Epithelial cell of prostate (primary cell): Measurements from ENCODE around the gene SFSWAP.
"Not testable (repeated sequence)": the region's sequence is repeated elsewhere in the genome, so short reads cannot be mapped to it uniquely, and the experiment has no call there.

Source experiments
- DNase-seq: peaks from one replicate; pipeline ENCODE4 v3.0.0-alpha.2; 2011; ENCODE audit warnings: low read depth, low spot score
- H3K27ac ChIP-seq: fragments of 450-650 bp; 2 replicates; pipeline ENCODE4 v1.5.1; 2017; ENCODE audit warnings: mild to moderate bottlenecking

Gene SFSWAP

DNA sequence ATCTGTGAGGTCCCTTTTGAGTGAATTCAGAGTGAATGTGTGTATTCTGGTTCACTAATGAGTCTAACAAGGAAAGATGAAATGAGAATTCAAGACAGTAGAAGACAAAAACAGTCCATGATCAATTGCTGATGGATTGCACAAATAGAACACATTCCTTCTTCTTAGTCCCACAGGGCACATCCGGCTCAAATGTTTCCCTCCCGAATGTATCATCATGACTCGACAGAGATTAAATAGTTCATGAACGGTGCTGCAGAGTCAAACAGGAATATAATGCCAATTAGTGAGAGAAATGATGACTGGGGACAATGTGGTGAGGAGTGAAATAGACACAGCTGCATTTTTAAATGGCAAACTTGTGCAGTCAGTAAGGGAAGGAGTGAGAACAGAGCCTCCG is 11.5 kb upstream of the SFSWAP start:
- H3K27ac ChIP-seq, result peak overlapping the region; percentile 53
- DNase-seq, result no peak

- no peak for DNase-seq
- H3K27ac ChIP-seq, result no peak overlapping the region
Observed at GRCh38 chr12:131700271-131700670, 10.6 kb upstream of the SFSWAP start.

DNA sequence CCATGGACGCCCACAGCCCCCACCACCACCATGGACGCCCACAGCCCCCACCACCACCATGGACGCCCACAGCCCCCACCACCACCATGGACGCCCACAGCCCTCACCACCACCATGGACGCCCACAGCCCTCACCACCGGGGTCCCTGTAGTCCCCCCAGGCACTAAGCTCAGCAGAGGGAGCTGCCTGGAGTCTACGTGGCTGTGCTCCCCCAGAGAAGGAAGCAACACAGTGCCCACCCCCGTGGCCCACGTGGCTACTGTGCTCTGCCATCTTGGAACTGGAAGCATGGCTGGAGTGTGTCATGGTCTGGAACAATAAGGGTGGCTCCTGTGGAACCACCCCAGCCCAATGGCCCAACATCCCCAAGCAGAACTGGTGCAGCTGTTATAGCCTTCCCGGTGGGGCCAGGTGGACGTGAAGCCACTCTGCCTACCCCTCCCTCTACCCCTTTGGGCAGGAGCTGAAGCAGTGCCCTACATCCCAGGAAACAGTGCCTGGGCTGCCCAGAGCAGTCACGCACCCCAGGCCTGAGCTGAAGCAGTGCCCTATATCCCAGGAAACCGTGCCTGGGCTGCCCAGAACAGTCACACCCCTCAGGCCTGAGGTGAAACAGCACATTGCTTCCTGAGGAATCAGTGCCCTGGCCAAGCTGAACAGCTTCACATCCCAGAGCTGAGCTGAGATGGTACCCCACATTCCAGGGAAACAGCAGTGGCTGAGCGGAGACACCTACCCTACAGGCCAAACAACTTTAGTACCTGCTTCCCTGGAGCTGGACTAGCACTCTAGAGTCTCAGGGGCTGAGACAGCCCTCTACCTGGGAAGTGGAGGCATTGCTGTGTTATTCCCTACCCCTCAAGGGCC is 9.0 kb upstream of the SFSWAP start:
- no peak for DNase-seq
- H3K27ac ChIP-seq, result no peak overlapping the region

- H3K27ac ChIP-seq, result no peak overlapping the region
- DNase-seq, result no peak
Observed at GRCh38 chr12:131702573-131702877, 8.4 kb upstream of the SFSWAP start.

- H3K27ac ChIP-seq, result no peak overlapping the region
- no peak for DNase-seq
Observed at GRCh38 chr12:131703161-131703560, 7.7 kb upstream of the SFSWAP start.

GRCh38 chr12:131704509-131704908 is 6.4 kb upstream of the SFSWAP start:
- H3K27ac ChIP-seq, result no peak overlapping the region
- no peak for DNase-seq

DNA sequence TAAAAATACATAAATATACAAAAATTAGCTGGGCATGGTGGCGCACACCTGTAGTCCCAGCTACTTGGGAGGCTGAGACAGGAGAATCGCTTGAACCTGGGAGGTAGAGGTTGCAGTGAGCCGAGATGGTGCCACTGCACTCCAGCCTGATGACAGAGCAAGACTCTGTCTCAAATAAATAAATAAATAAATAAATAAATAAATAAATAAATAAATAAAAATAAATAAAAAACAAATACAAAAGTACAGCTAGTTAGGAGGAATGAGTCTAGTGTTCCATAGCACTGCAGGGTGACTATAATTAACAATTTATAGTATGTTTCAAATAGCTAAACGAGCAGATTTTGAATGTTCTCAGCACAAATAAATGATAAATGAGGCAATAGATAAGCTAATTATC is 4.2 kb upstream of the SFSWAP start:
- not testable (repeated sequence) for H3K27ac ChIP-seq, DNase-seq

DNA sequence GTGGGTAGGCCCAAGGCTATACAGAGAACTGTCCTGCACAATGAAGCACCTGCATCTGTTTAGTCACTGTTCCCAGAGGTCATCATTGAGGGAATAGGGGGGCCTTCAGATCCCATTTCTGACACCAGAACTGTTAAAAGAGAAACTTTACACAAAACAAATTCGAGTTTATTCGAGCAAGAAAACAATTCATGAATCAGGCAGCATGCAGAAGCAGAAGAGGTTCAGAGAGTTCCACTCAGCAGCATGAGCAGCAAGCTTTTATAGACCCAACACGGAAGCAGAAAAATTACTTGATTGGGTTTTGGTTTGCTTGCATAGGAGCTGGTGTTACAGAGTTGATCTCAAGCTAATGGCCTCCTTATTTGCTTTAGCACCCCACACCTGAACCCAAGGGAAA is 1.7 kb upstream of the SFSWAP start:
- DNase-seq, result no peak
- no peak overlapping the region for H3K27ac ChIP-seq

DNA sequence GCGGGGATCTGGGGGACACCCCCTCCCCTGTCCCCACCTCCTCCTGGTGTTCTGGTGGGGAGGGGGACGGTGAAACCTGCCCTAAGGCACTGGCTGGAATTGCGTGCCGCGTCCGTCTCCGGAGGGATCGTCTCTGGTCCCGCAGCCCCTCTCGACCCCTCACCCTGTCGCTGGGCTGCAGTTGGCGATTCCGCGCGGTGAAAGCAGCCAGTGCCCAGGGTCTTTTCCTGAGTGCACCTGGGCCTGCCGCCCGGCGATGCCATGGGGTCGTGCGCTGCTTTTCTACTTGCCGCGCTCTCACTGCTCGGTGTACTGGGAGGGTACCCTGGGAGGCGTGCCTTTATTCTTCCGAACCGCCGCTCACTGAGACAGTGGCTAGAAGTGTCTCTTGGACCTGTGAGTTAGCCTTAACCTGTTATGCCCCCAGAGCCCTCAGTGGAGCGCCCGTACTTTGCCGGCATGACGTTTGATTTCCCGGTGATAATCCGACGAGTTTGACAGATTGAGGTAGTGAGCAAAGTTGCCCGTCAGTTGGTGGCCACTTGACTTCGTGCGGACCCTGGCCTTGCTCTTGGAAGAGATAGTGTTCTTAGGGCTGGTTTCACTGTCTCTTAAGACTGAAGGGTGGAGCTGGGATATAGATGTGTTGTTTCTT is 788 bp downstream of the SFSWAP start:
- H3K27ac ChIP-seq, result peak overlapping the region; percentile 77
- DNase-seq, result no peak

DNA sequence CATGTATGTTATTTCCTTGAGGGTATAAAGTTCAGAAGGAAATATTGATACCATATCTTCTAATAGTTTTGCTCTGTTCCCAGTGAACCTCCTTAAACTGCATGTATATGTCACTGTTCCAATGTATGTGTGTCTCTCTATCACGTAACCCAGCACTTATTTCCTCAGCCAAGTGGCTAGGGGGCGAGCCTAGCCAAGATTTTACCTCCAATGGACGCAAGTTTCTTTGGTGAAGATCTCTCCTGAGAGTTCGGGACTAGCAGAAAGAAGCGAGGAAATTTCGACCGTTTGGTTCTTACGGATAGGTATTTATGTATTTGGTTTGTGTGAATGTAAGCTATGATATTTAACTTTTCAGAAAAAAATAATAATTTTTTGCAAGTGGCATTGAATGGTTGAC is 2.5 kb downstream of the SFSWAP start:
- H3K27ac ChIP-seq, result no peak overlapping the region
- DNase-seq, result no peak

GRCh38 chr12:131714759-131715158 is 3.9 kb downstream of the SFSWAP start:
- no peak overlapping the region for H3K27ac ChIP-seq
- no peak for DNase-seq

DNA sequence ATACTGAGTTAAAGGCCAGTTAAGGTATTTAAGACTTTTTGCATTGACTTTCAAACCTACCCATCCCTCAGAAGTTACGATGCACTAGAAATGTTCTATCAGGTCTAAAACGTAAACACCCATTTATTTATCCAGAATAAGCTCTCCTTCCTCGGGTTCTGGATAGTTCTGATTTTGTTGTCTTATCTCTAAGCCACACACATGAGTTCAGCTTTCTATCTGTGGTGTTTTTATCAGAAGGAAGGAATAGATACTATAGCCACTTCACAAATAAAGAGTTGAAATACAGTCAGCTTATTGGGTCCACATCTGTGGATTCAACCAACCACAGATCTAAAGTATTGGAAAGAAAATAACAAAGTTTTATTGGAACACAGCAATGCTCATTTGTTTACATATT is 5.4 kb downstream of the SFSWAP start:
- H3K27ac ChIP-seq, result no peak overlapping the region
- no peak for DNase-seq

GRCh38 chr12:131720241-131720640 is 9.4 kb downstream of the SFSWAP start:
- no peak for DNase-seq
- H3K27ac ChIP-seq, result peak overlapping the region; percentile 74

DNA sequence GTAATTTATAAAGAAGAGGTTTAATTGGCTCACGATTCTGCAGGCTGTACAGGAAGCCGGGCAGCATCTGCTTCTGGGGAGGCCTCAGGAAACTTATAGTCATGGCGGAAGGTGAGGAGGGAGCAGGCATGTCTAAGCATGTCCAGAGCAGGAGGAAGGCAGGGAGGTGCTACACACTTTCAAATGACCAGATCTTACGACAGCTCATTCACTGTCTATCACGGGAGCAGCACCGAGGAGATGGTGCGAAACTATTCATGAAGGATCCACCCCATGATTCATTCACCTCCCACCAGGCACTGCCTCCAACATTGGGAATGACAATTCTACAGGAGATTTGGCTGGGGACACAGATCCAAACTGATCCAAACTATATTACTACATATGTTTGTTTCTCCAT is 10.0 kb downstream of the SFSWAP start:
- peak overlapping the region; percentile 74 for H3K27ac ChIP-seq
- peak; percentile 37 for DNase-seq

- no peak for DNase-seq
- peak overlapping the region; percentile 74 for H3K27ac ChIP-seq
Observed at GRCh38 chr12:131721548-131721947, 10.7 kb downstream of the SFSWAP start.

GRCh38 chr12:131723532-131723931 is 12.6 kb downstream of the SFSWAP start:
- no peak overlapping the region for H3K27ac ChIP-seq
- no peak for DNase-seq

DNA sequence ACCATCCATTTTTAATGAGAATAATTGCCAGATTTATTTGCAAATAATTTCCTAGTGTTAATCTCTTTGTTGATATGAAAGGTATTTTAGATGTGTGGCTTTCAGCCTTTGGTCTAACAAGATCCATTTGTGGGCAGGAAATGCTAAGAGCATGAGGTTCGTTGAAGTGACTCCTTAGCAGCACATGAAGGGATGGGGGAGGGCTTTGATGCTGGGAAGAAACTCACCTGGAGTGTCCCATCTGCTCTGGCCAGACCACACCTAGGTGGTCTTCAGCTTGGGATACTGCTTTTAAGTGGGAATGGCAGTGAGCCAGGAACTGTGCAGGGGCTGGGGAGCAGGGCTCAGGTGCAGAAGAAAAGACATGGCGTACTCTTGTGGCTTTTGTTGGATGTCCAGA is 13.6 kb downstream of the SFSWAP start:
- no peak for DNase-seq
- no peak overlapping the region for H3K27ac ChIP-seq

DNA sequence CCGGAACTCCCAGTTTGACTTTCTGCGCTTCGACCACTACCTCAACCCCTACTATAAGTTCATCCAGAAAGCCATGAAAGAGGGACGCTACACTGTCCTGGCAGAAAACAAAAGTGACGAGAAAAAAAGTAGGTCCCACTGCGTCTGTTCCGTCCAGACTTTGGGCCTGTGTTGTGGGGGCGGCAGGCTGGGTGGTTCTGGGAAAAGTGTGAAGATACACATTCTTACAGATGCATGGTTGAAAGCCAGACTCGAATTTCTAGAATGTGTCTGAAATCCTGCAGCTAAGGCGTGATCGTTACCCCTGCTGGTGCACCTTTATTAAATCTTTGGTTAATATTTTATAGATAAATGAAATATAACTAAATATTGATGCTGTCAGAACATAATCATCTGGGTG is 14.6 kb downstream of the SFSWAP start:
- no peak for DNase-seq
- no peak overlapping the region for H3K27ac ChIP-seq

- no peak overlapping the region for H3K27ac ChIP-seq
- DNase-seq, result no peak
Observed at GRCh38 chr12:131728720-131729119, 17.8 kb downstream of the SFSWAP start.

DNA sequence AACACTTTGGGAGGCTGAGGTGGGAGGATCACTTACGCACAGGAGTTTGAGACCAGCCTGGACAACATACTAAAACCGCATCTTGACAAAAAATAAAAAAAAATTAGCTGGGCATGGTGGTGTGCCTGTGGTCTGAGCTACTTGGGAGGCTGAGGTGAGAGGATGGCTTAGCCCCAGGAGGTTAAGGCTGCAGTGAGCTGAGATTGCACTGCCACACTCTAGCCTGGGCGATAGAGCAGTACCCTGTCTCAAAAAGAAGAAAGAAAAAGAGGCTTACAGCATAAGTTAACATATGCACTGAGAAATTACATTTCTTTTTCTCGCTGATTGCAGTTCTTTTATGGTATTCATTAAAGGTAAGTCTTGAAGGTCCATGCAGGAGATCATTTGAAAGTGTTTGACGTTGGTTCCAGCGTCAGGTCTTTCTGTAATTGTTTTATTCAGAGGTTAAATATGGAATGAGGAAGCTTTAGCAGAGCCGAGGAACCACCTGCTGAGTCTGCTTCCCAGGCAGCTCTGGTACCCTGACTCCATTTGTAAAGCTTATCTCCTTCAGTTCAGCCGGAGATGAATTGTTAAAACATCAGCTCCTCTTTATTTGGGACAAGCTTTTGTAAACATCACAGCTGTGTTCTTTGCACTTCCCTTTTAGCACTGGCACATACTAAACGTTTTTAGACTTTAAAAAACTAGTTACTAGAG is 18.5 kb downstream of the SFSWAP start:
- DNase-seq, result no peak
- H3K27ac ChIP-seq, result no peak overlapping the region

GRCh38 chr12:131732996-131733615 is 22.2 kb downstream of the SFSWAP start:
- DNase-seq, result no peak
- no peak overlapping the region for H3K27ac ChIP-seq
